Stomach (tissue), 9 donors: Measurements from ENCODE around the gene GCK. TPM values are rescaled to one million over a fixed set of nuclear protein-coding genes. Genes with fewer than 3 reads are reported as not detected.

Experiments used
- DNase-seq, 2 donors: peaks; one replicate each; pipeline versions ENCODE4 v3.0.0 to v3.0.0-alpha.2; 2013 to 2019
- H3K27ac ChIP-seq, 5 donors: fragments of 200-600 bp in 4 of 5; sonication (generic) in 4 of 5; one replicate each; pipeline ENCODE4 v1.5.1; 2013 to 2019; ENCODE audit warnings: mild to moderate bottlenecking in 1 of 5, moderate library complexity in 1 of 5
- H3K27me3 ChIP-seq, 3 donors: fragments of 200-600 bp; sonication (generic); one replicate each; pipeline ENCODE4 v1.5.1; 2017 to 2019; ENCODE audit warnings: mixed run types in 1 of 3
- H3K36me3 ChIP-seq, 4 donors: fragments of 200-600 bp; sonication (generic); 1 replicate in 3 of 4; 2 replicates in 1 of 4; pipeline ENCODE4 v1.5.1; 2016 to 2019
- H3K4me1 ChIP-seq, 4 donors: fragments of 200-600 bp; sonication (generic); one replicate each; pipeline ENCODE4 v1.5.1; 2016 to 2019
- H3K4me3 ChIP-seq, 4 donors: fragments of 200-600 bp; sonication (generic) in 3 of 4; one replicate each; pipeline ENCODE4 v1.5.1; 2016 to 2019; ENCODE audit warnings: mild to moderate bottlenecking in 1 of 4
- H3K9me3 ChIP-seq, 4 donors: fragments of 200-600 bp; sonication (generic); one replicate each; pipeline ENCODE4 v1.5.1; 2016 to 2019
- CTCF ChIP-seq, 7 experiments: fragments of 450-650 bp in 4 of 7; fragments of 200-600 bp in 3 of 7; sonication (generic) in 3 of 7; IDR thresholded peaks; one replicate each; pipeline ENCODE4 v1.5.1; 2016 to 2019; ENCODE audit warnings: antibody characterized with exemption in 7 of 7, control low read depth in 2 of 7, mild to moderate bottlenecking in 1 of 7
- EP300 ChIP-seq: sonication (generic); formaldehyde crosslinking; IDR thresholded peaks from one replicate; pipeline ENCODE4 v1.6.1; 2017; ENCODE audit warnings: antibody characterized with exemption
- POLR2A ChIP-seq, 4 donors: fragments of 450-650 bp; IDR thresholded peaks; one replicate each; pipeline ENCODE4 v1.6.1; 2016; ENCODE audit warnings: antibody characterized with exemption in 4 of 4, control low read depth in 2 of 4, mild to moderate bottlenecking in 1 of 4, moderate library complexity in 1 of 4
- POLR2AphosphoS5 ChIP-seq, 3 donors: sonication (generic); formaldehyde crosslinking; IDR thresholded peaks; one replicate each; pipeline ENCODE4 v1.6.1; 2016; ENCODE audit warnings: antibody characterized with exemption in 3 of 3
- WGBS, 5 donors: extraction: QIAGEN DNeasy Blood & Tissue Kit in 3 of 5; methylation state at CpG; one replicate each; pipeline versions ENCODE4 v1.1.5 to v1.1.7; 2013 to 2018; 5-methylcytosine and 5-hydroxymethylcytosine counted together
- intact Hi-C: fragments of 100-400 bp; cut with DNase I; formaldehyde crosslinking; loops from one replicate; pipeline ENCODE4 v1.15.1; 2023; ENCODE audit warnings: low total_unique reads
- polyA plus RNA-seq, 3 donors: library from polyadenylated mRNA; stranded (reverse); fragments of 200-250 nt; gene quantifications; one replicate each; pipeline ENCODE4 v1.2.3, GENCODE V29; 2013
- total RNA-seq, 5 donors: library from RNA; depleted of rRNA; stranded (reverse); fragments of >200 nt; gene quantifications; one replicate each; pipeline versions ENCODE4 v1.1.0 to v1.2.3, GENCODE V29; 2014 to 2016
- donor health status: healthy with polysubstance abuse.
- donor health status: Bipolar disorder and iron deficiency.
- donor health status: healthy.

Gene GCK
- total and polyA plus RNA-seq, 8 donors: 0.55 to 1.9 (median 1.1) TPM; not detected in 4

DNA sequence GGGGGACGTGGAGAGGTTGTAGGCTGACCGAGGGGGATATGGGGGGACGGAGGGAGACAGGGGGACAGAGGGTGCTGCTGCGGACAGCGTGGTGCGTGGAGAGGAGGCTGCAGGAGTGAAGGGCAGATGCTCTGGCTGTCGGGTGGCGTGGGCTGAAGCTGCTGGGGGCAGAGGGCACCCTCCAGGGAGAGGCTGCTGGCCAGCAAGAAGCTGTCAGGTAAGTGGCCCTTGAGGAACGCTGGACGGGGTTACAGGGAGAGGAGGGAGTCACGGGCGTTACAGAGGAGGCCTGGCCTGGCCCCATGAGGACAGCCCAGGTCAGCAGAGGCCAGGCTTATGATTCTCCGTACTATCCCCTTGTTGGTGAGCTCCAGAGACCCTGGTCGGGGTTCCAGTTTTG lies 38.7 kb upstream of the GCK start:
- no peak for DNase-seq
- Histone ChIP-seq H3K27me3 (peaks cover 0 to 37% (median 15%) of the 10 kb centered on the region in 3 donors), H3K4me1 (no peaks in the 10 kb centered on the region), H3K36me3 (no peaks in the 10 kb centered on the region), H3K4me3 (no peak overlapping the region), H3K9me3 (no peaks in the 10 kb centered on the region), H3K27ac (no peak overlapping the region)
- intact Hi-C loops: no loop called here
- TF ChIP-seq POLR2AphosphoS5 (IDR thresholded peaks at IDR 0.05) (no peak), EP300 (no peak), CTCF (IDR thresholded peaks at IDR 0.05) (no peak), POLR2A (IDR thresholded peaks at IDR 0.05) (no peak)
- 63 to 76% (median 68%) methylated on average over 8 to 14 of the region's 14 CpGs for WGBS, 5 donors

DNA sequence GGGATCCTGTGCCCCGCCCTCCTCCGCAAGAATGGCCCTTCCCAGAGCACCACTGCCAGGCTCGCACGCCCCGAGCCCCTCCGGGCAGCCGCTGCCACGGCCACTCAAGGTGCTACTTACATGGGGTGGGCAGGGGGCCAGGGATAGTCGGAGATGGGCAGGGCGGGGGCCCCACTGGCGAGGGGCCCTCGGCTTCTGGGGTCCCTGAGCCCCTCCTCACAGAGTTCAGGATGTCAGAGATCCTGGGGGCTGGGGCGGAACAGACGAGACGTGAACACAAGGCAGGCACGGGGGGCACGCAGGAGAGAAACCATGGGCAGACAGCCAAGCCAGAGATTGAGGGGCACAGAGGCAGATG lies 37.1 kb upstream of the GCK start:
- no peaks in the 10 kb centered on the region for H3K9me3 ChIP-seq
- intact Hi-C loops: no loop called here

GRCh38 chr7:44225566-44226395 lies 36.5 kb upstream of the GCK start:
- TF ChIP-seq CTCF (IDR thresholded peaks at IDR 0.05) (no peak), EP300 (no peak), POLR2AphosphoS5 (IDR thresholded peaks at IDR 0.05) (no peak), POLR2A (IDR thresholded peaks at IDR 0.05) (no peak)
- 56 to 65% (median 57%) methylated on average over 16 to 26 of the region's 26 CpGs for WGBS, 5 donors
- Histone ChIP-seq H3K4me1 (no peaks in the 10 kb centered on the region), H3K36me3 (no peaks in the 10 kb centered on the region), H3K4me3 (no peak overlapping the region), H3K27ac (no peak overlapping the region), H3K9me3 (no peaks in the 10 kb centered on the region), H3K27me3 (peaks cover 0 to 42% (median 15%) of the 10 kb centered on the region in 3 donors)
- DNase-seq: no peak
- intact Hi-C loops: no loop called here

More for the DNA sequence above, 37.1 kb upstream of the GCK start:
- H3K27ac ChIP-seq: no peak overlapping the region
- TF ChIP-seq CTCF (IDR thresholded peaks at IDR 0.05) (no peak), EP300 (no peak), POLR2A (IDR thresholded peaks at IDR 0.05) (no peak), POLR2AphosphoS5 (IDR thresholded peaks at IDR 0.05) (no peak)
- DNase-seq: no peak
- H3K27me3 ChIP-seq: peaks cover 0 to 38% (median 15%) of the 10 kb centered on the region in 3 donors
- no peak overlapping the region for H3K4me3 ChIP-seq
- H3K36me3 ChIP-seq: no peaks in the 10 kb centered on the region
- no peaks in the 10 kb centered on the region for H3K4me1 ChIP-seq
- WGBS, 5 donors: 54 to 65% (median 59%) methylated on average over 15 to 17 of the region's 17 CpGs

GRCh38 chr7:44224974-44225565 lies 35.8 kb upstream of the GCK start:
- TF ChIP-seq CTCF (IDR thresholded peaks at IDR 0.05): no peak
- TF ChIP-seq POLR2AphosphoS5 (IDR thresholded peaks at IDR 0.05): no peak
- TF ChIP-seq EP300: no peak
- TF ChIP-seq POLR2A (IDR thresholded peaks at IDR 0.05): no peak
- intact Hi-C loops: no loop called here
- no peak overlapping the region for H3K27ac ChIP-seq
- no peak overlapping the region for H3K4me3 ChIP-seq
- no peaks in the 10 kb centered on the region for H3K4me1 ChIP-seq
- H3K27me3 ChIP-seq: peaks cover 0 to 42% (median 15%) of the 10 kb centered on the region in 3 donors
- H3K36me3 ChIP-seq: no peaks in the 10 kb centered on the region
- 42 to 71% (median 59%) methylated on average over 6 to 10 of the region's 10 CpGs for WGBS, 5 donors
- no peaks in the 10 kb centered on the region for H3K9me3 ChIP-seq
- DNase-seq: no peak
